AG10803 (cell line): ENCODE results near the gene RXYLT1.

Experiments used
- DNase-seq: peaks from one replicate; pipeline ENCODE4 v3.0.0; 2010; ENCODE audit warnings: low read depth
- H3K4me3 ChIP-seq: 2 replicates; pipeline ENCODE4 v1.5.1; 2011; ENCODE audit warnings: mild to moderate bottlenecking, low read length, control low read depth
- CTCF ChIP-seq: conservative IDR thresholded peaks from 2 replicates; pipeline ENCODE4 v1.5.1; 2011; ENCODE audit warnings: mild to moderate bottlenecking, low read length, control low read depth, inconsistent platforms

RXYLT1 gene

GRCh38 chr12:63753743-63754142 lies 26.0 kb upstream of the RXYLT1 start:
- H3K4me3 ChIP-seq: no peak overlapping the region
- peak; percentile 27; the same call in 1 of the 2 replicates for TF ChIP-seq CTCF
- DNase-seq: no peak

- DNase-seq: no peak
- TF ChIP-seq CTCF: no peak
- H3K4me3 ChIP-seq: no peak overlapping the region
Observed at GRCh38 chr12:63764481-63764880, 15.2 kb upstream of the RXYLT1 start.

GRCh38 chr12:63766498-63766897 lies 13.2 kb upstream of the RXYLT1 start:
- H3K4me3 ChIP-seq: no peak overlapping the region
- TF ChIP-seq CTCF: peak; percentile 28
- DNase-seq: no peak

- no peak for DNase-seq
- TF ChIP-seq CTCF: no peak
- H3K4me3 ChIP-seq: no peak overlapping the region
Observed at GRCh38 chr12:63770375-63770774, 9.3 kb upstream of the RXYLT1 start.

- no peak for DNase-seq
- TF ChIP-seq CTCF: no peak
- no peak overlapping the region for H3K4me3 ChIP-seq
Observed at GRCh38 chr12:63777340-63777739, 2.4 kb upstream of the RXYLT1 start.

GRCh38 chr12:63782466-63782865 lies 2.8 kb downstream of the RXYLT1 start:
- no peak overlapping the region for H3K4me3 ChIP-seq
- DNase-seq: no peak
- TF ChIP-seq CTCF: no peak

GRCh38 chr12:63787306-63787705 lies 7.6 kb downstream of the RXYLT1 start:
- H3K4me3 ChIP-seq: no peak overlapping the region
- no peak for TF ChIP-seq CTCF
- peak; percentile 20 for DNase-seq
